Activated naive CD4-positive, alpha-beta T cell treated with anti-CD3 and anti-CD28 coated beads, Interleukin-2, amount 10 ng/mL, durations not matched to agents 7 days and 5 days (primary cell): ENCODE measurements around the gene MYOM1.

Experiments
- CTCF ChIA-PET: fragments of 350-600 bp; sonication (Branson Sonifier 250); formaldehyde crosslinking; loops from one replicate; lab custom pipeline; 2021; ENCODE audit warnings: antibody characterized with exemption; lab: Charles Lee
- DNase-seq: peaks from one replicate; pipeline ENCODE4 v3.0.0-alpha.2; 2020
- H3K27ac Mint-ChIP-seq: one replicate; pipeline ENCODE4 v1.8.0; 2021; ENCODE audit warnings: mild to moderate bottlenecking, moderate library complexity, mixed read lengths
- H3K27me3 Mint-ChIP-seq: one replicate; pipeline ENCODE4 v1.8.0; 2021; ENCODE audit warnings: mild to moderate bottlenecking, mixed read lengths
- H3K36me3 Mint-ChIP-seq: one replicate; pipeline ENCODE4 v1.8.0; 2021; ENCODE audit warnings: mixed read lengths
- H3K4me1 Mint-ChIP-seq: one replicate; pipeline ENCODE4 v1.8.0; 2021; ENCODE audit warnings: mixed read lengths
- H3K4me3 Mint-ChIP-seq: one replicate; pipeline ENCODE4 v1.8.0; 2021; ENCODE audit warnings: mild to moderate bottlenecking, moderate library complexity, mixed read lengths
- H3K9me3 Mint-ChIP-seq: one replicate; pipeline ENCODE4 v1.8.0; 2021; ENCODE audit warnings: mixed read lengths

The MYOM1 gene

DNA sequence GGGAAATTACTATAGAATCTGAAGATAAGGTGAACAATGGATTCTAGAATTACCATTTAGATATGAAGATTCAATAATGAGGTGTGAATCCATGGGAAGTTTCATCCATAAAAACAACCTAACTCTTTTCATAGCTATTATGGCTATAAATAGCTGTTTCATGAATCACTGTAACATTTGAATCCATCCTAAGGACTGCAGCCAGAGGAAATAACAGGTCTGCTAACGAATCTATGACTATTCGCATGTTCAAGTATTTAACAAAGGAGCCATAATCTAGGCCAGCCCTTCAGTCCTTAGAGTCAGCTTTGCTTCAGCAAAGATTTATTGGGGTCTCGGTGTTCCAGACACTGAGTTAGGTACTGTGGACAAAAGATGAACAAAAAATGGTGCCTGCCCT lies 87.1 kb downstream of the MYOM1 start:
- Mint-ChIP-seq H3K4me1 (peaks cover 10% of the 10 kb centered on the region), H3K36me3 (no peaks in the 10 kb centered on the region), H3K27me3 (peaks cover 3% of the 10 kb centered on the region), H3K27ac (no peak overlapping the region), H3K4me3 (no peak overlapping the region), H3K9me3 (no peaks in the 10 kb centered on the region)
- no peak for DNase-seq
- CTCF ChIA-PET: interaction anchor here (0.6 to 1.3 kb wide), 3 partner anchors 17 to 139 kb away, joined by 4 to 6 read pairs (median 4); no protein-coding TSS in a partner anchor

DNA sequence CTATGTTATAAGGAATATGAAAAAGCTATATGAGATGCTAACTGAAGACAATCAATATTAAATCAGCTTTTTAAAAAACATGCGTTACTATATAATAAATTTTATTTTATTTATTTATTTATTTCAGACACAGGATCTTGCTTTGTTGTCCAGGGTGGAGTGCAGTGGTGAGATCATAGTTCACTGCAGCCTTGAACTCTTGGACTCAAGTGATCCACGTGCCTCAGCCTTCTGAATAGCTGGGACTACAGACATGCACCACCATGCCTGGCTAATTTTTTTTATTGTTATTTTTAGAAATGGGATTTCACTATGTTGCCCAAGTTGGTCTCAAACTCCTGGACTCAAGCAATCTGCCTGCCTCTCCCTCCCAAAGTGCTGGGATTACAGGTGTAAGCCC lies 89.4 kb downstream of the MYOM1 start:
- Mint-ChIP-seq H3K4me3 (no peak overlapping the region), H3K27me3 (peaks cover 3% of the 10 kb centered on the region), H3K36me3 (no peaks in the 10 kb centered on the region), H3K4me1 (peaks cover 10% of the 10 kb centered on the region), H3K27ac (no peak overlapping the region), H3K9me3 (no peaks in the 10 kb centered on the region)
- CTCF ChIA-PET: interaction anchor here (0.6 to 5.4 kb wide), 6 partner anchors 21 to 286 kb away, joined by 3 to 95 read pairs (median 4); no protein-coding TSS in a partner anchor
- DNase-seq: no peak

DNA sequence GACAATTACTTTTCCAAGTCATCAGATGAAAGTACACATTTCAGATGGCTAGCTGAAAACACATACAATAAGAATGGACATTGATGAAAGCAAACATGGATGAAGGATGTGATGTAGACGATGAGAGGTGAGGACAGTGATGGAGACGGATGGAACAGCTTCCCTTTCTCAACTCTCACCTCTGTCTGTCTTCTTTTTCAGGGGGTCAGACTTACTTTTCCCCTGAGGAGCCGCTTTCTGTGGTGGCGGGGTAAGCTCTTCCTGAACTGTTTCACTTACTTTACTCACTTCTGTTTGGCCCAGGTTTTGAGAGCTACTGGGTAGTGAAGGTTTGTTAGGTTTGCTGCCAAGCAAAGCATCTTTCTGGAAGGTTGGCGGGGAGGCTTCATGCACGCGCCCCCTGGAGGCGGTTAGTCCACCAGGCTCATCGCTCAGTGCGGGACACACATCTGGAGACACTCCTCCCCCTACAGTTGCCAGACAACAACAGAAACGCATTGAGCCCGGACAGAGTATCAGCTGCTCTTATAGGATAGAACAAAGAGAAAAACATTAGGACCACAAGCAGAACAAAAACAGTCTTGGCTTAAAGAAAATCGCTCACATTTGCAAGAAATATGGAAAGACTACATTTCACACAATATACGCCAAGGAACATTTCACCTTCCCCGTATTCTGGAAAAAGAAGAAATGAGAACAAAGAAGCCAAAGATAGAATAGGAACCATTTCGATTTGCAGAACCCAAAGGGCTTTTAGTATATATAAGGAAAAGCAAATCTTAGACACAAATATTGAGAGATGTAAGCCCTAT lies 90.5 kb downstream of the MYOM1 start:
- peak; percentile 89 for DNase-seq
- Mint-ChIP-seq H3K27me3 (peaks cover 3% of the 10 kb centered on the region), H3K9me3 (peaks cover 3% of the 10 kb centered on the region), H3K4me1 (peaks cover 10% of the 10 kb centered on the region), H3K36me3 (peaks cover 2% of the 10 kb centered on the region), H3K4me3 (no peak overlapping the region), H3K27ac (no peak overlapping the region)
- CTCF ChIA-PET: interaction anchor here (0.6 to 5.4 kb wide), 44 partner anchors 8 to 205 kb away, joined by 3 to 95 read pairs (median 4); partner anchors contain the start of gene MYL12A

DNA sequence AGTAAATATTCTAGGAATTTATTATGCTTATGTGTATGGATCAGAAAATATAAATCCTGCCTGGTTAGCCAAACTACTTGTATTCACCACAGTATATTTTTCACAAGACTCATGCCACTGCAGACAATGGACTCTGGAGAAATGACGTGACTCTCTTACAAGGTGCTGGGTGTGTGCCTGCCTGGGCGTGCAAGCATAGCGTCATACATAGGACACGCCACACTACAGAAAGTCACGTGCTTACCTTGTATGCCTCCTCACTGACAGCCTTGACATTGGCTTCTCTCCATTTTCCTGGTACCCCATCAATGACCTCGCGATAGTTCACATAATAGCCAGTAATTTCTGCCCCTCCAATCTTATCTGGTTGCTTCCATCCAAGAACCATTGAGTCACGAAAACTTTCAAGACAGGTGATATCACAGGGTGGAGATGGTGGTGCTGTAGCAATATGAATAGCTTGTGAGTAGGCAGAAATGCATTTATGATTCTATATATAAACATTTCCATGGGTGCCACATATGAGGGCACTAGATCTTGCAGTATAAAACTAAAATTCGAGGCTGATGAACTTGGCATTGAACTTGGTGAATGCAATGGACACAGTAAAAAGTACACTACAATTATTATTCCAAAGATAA lies 93.2 kb downstream of the MYOM1 start:
- H3K36me3 Mint-ChIP-seq: peaks cover 2% of the 10 kb centered on the region
- H3K9me3 Mint-ChIP-seq: peaks cover 3% of the 10 kb centered on the region
- CTCF ChIA-PET: interaction anchor here (1.2 to 5.4 kb wide), 3 partner anchors 25 to 131 kb away, joined by 3 to 95 read pairs (median 11); no protein-coding TSS in a partner anchor
- peaks cover 3% of the 10 kb centered on the region for H3K27me3 Mint-ChIP-seq
- H3K4me1 Mint-ChIP-seq: peaks cover 10% of the 10 kb centered on the region
- H3K27ac Mint-ChIP-seq: no peak overlapping the region
- no peak for DNase-seq
- no peak overlapping the region for H3K4me3 Mint-ChIP-seq

DNA sequence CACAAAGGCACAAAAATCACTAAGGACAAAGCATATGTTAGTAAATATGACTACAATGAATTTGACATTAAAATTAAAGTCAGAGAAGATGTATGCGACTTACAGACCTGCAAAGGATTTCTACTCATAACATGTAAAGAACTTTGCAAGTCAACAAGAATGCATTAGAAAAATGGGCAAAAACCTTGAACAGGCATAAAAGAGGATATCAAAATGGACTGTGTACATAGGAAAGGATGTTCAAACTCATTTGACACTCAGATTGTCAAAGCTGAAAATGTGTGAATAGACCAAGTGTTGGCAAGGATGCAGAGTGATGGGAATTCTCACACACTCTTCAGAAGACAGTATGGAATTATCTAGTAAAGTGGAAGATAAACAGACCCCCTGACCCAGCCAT lies 94.9 kb downstream of the MYOM1 start:
- Mint-ChIP-seq H3K4me1 (peaks cover 10% of the 10 kb centered on the region), H3K9me3 (peaks cover 3% of the 10 kb centered on the region), H3K4me3 (no peak overlapping the region), H3K27me3 (peaks cover 7% of the 10 kb centered on the region), H3K36me3 (peaks cover 2% of the 10 kb centered on the region), H3K27ac (no peak overlapping the region)
- CTCF ChIA-PET: interaction anchor here (1.0 kb wide), 1 partner anchor 131 kb away, joined by 3 read pairs; no protein-coding TSS in a partner anchor
- DNase-seq: no peak

DNA sequence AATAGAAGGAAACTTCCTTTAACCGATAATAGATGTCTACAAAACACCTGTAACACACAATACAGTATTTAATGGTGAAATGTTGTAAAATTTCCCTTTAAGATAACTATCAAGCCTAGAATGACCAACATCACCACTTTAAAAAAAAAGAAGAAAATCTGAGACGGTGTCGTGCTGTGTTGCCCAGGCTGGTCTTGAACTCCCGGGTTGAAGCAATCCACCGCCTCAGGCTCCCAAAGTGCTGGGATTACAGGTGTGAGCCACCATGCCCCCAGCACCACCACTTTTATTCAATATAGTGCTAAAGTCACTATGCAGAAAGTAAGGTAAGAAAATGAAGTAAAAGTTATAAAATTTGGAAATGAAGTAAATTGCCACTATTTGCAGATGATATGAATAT lies 96.9 kb downstream of the MYOM1 start:
- peaks cover 2% of the 10 kb centered on the region for H3K36me3 Mint-ChIP-seq
- H3K4me3 Mint-ChIP-seq: no peak overlapping the region
- CTCF ChIA-PET: no interaction called here

DNA sequence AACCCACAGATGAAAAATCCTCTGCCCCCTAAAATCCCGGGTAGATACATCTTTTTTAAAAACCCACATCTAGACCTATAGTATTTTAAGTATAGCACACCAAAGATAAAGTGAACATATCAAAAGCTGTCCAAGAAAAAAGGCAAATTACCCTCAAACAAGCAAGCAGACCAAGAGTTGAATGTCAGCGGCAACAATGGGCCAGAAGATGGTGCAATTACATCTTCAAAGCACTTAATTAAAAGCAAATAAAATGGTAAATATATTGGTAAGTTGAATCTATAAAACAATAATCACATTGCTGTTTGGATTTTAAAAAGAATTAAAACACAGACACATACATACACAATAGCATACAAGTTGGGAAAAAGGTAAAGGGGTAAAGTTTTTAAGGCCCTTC lies 98.5 kb downstream of the MYOM1 start:
- Mint-ChIP-seq H3K27me3 (peaks cover 4% of the 10 kb centered on the region), H3K9me3 (peaks cover 3% of the 10 kb centered on the region), H3K27ac (no peak overlapping the region), H3K4me1 (no peaks in the 10 kb centered on the region), H3K36me3 (peaks cover 2% of the 10 kb centered on the region), H3K4me3 (no peak overlapping the region)
- CTCF ChIA-PET: no interaction called here
- no peak for DNase-seq

More for the DNA sequence above, 96.9 kb downstream of the MYOM1 start:
- Mint-ChIP-seq H3K9me3 (peaks cover 3% of the 10 kb centered on the region), H3K27me3 (peaks cover 4% of the 10 kb centered on the region), H3K4me1 (no peaks in the 10 kb centered on the region), H3K27ac (no peak overlapping the region)
- no peak for DNase-seq

DNA sequence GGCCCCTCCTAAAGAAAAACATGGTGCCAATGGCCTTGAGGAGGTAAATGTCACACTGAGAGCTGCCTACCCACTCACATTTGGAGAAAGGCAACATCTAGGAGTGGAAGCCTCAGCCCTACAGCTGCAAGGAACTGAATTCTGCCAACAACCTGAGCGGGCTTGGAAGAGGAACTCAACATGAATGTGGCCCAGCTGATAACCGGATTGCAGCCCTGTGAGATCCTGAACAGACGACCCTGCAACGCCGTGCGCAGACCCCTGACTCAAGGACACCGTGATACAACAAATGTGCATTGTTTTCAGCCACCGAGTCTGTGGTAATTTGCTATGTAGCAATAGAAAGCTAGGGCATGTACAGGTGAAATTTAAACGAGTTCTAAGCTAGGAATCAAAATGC lies 99.4 kb downstream of the MYOM1 start:
- Mint-ChIP-seq H3K36me3 (peaks cover 2% of the 10 kb centered on the region), H3K27ac (no peak overlapping the region), H3K4me3 (no peak overlapping the region), H3K9me3 (peaks cover 3% of the 10 kb centered on the region), H3K4me1 (no peaks in the 10 kb centered on the region), H3K27me3 (peaks cover 4% of the 10 kb centered on the region)
- no peak for DNase-seq
- CTCF ChIA-PET: interaction anchor here (1.4 kb wide), 1 partner anchor 9 kb away, joined by 7 read pairs; no protein-coding TSS in a partner anchor

DNA sequence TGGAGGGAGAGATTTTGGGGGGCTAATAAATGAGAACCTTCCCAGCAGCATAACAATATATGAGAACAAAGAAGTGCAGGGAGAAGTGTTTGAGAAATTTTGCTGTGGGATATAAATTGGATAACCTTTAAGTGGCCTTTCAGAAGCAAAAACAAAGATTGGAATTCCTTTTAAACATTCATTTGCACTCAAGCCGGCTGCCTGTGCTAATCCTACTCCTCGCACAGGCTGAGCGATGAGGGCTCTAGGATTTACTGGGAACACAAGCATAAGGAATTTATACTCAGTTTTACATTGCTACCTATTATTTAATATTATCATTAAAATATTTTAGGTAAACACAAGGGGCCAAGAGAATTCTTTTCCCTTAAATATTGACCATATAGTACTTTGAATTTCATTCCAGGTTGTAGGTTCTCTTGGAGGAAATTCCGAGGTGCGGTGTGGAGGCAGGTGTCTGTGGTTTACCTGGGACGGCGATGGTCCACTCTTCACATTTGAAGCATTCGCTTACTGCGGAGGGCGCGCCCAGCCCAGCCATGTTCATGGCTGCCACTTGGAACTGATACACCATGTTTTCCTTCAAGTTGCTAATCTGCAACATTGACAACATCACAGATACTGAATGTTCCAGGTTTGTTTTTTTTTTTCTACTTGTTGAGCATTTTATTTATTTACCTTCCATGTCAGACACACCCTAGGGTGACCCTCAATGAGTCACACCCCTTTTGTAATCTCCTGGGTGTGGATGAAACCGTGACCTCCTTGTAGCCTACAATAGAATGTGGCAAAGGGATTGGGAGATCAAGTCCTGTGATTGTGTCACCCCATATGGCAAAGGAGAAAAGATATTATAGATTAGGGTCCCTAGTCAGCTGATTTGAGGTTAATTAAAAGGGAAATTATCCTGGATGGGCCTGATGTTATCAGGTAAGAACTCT lies 100.1 kb downstream of the MYOM1 start:
- Mint-ChIP-seq H3K4me1 (no peaks in the 10 kb centered on the region), H3K36me3 (no peaks in the 10 kb centered on the region), H3K9me3 (peaks cover under 1% of the 10 kb centered on the region), H3K27ac (no peak overlapping the region), H3K4me3 (no peak overlapping the region), H3K27me3 (peaks cover 4% of the 10 kb centered on the region)
- CTCF ChIA-PET: interaction anchor here (1.4 kb wide), 1 partner anchor 9 kb away, joined by 7 read pairs; no protein-coding TSS in a partner anchor
- DNase-seq: no peak

DNA sequence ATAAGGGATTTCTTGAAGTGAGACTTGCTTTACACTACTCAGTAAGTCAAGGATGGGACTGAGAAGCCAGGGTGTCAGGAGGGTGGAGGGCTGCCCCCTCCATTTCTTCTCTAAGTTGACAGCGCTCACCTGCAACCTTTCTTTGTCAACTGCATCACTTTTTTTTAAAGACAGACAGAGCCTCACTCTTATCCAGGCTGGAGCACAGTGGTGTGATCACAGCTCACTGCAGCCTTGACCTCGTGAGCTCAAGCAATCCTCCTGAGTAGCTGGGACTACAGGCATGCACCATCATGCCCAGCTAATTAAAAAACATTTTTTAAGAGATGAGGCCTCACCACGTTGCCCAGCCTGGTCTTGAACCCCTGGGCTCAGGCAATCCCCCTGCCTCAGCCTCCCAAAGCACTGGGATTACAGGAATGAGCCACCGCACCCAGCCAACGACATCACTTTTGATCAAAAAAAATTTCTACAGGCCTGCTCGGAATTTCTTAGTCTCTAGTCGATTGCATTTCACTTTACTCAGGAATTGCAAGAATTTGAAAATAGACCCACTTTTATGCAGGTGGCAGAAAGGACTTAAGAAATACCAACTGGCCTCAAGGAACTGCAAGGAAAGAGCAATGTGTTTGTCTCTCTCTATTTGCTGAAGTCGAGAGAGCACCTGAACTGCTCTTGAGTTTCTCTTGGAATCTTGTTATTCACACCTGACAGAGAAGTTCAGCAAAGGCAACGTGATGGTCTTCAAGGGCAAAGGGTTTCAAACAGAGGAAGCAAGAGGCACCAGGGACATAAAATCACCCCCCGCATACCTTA lies 101.4 kb downstream of the MYOM1 start:
- no peak overlapping the region for H3K27ac Mint-ChIP-seq
- H3K27me3 Mint-ChIP-seq: peaks cover 4% of the 10 kb centered on the region
- H3K9me3 Mint-ChIP-seq: no peaks in the 10 kb centered on the region
- no peak overlapping the region for H3K4me3 Mint-ChIP-seq
- no peaks in the 10 kb centered on the region for H3K4me1 Mint-ChIP-seq
- no peaks in the 10 kb centered on the region for H3K36me3 Mint-ChIP-seq
- CTCF ChIA-PET: interaction anchor here (0.6 to 2.7 kb wide), 3 partner anchors 10 to 123 kb away, joined by 3 to 13 read pairs (median 3); no protein-coding TSS in a partner anchor
- DNase-seq: no peak

DNA sequence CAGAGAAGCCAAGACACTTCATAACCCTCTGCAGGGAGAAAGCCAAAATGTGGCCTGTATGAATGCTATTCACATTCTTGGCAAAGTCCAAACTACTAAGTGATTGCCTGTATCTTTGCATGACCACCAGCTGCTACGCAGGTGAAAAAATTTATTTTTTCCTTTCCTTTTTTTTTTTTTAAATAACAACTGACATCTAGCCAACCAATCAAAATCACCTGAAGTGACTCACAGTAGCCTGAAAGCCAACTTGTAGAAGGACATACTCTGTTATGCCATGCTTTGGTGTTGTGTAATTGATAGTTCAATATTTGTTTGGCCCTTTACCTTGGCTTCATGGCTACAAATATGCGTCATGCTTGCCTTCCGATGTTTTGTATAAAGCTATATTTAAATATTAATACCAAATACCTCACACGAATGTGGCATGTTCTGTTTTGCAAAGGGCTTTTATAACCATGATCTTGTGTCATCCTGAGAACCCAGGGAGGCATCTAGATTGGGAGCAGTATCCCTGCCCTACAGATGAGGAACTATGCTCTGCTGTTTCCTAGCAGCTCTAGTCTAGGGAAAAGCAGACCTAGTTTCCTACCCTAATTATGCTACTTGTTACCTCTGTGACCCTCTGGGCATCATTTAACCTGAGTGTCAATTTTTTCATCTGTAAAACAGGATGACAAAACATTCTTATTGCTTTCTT lies 102.1 kb downstream of the MYOM1 start:
- Mint-ChIP-seq H3K4me3 (no peak overlapping the region), H3K27me3 (peaks cover 4% of the 10 kb centered on the region), H3K4me1 (no peaks in the 10 kb centered on the region), H3K27ac (no peak overlapping the region), H3K36me3 (no peaks in the 10 kb centered on the region), H3K9me3 (no peaks in the 10 kb centered on the region)
- CTCF ChIA-PET: interaction anchor here (0.9 to 2.7 kb wide), 3 partner anchors 11 to 124 kb away, joined by 3 to 13 read pairs (median 3); no protein-coding TSS in a partner anchor
- no peak for DNase-seq

DNA sequence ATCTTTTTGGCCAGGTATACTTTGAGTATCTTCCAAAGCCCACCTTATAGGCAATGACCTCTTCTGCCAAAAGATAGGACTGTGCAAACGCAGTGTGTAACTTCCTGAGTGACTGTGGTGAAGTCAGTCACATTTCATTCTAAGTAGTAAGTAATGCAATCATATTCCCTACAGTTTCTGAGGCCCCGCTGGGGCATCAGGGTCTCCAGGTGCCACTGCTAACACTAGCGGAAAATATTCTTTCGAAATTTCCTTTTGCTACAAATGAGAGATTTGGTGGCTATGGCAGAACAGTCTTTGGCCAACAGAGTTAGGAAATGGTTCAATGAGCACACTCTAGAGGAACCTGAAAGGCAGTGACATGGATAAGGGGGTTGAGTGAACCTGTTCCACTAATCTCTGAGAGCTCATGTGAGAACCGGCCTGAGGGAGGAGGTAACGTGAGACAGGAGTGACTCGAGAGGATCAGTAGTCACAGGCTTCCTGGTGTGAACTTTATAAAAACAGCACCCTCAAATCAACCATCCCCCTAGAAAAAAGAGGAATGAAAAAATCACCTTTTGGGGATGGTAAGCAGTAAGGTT lies 104.2 kb downstream of the MYOM1 start:
- CTCF ChIA-PET: interaction anchor here (2.7 kb wide), 1 partner anchor 13 kb away, joined by 13 read pairs; no protein-coding TSS in a partner anchor
- Mint-ChIP-seq H3K27ac (no peak overlapping the region), H3K36me3 (no peaks in the 10 kb centered on the region), H3K9me3 (no peaks in the 10 kb centered on the region), H3K4me3 (no peak overlapping the region), H3K27me3 (peaks cover 4% of the 10 kb centered on the region), H3K4me1 (no peaks in the 10 kb centered on the region)
- DNase-seq: no peak
